Measurements from ENCODE around the gene F12.

DNA sequence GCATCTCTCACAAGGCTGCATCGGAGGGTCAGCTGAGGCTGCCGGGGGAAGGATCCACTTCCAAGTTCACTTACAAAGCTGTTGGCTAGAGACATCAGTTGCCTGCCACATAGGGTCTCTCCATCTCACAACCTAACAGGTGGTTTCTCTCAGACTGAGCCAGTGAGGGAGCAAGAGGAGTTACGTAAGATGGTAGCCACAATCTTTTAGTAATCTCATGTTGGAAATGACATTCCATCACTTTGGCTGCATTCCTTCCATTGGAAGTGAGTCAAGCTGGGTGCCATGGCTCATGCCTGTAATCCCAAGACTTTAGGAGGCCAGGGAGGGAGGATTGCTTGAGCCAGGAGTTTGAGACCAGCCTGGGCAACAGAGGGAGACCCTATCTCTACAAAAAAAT is 9.7 kb upstream of the F12 start:
- TF ChIP-seq, protein P1, sequence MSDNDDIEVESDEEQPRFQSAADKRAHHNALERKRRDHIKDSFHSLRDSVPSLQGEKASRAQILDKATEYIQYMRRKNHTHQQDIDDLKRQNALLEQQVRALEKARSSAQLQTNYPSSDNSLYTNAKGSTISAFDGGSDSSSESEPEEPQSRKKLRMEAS (IDR thresholded peaks at IDR 0.05; ENCODE audit: insufficient read depth, insufficient read length) = no peak
- TF ChIP-seq, protein P2, sequence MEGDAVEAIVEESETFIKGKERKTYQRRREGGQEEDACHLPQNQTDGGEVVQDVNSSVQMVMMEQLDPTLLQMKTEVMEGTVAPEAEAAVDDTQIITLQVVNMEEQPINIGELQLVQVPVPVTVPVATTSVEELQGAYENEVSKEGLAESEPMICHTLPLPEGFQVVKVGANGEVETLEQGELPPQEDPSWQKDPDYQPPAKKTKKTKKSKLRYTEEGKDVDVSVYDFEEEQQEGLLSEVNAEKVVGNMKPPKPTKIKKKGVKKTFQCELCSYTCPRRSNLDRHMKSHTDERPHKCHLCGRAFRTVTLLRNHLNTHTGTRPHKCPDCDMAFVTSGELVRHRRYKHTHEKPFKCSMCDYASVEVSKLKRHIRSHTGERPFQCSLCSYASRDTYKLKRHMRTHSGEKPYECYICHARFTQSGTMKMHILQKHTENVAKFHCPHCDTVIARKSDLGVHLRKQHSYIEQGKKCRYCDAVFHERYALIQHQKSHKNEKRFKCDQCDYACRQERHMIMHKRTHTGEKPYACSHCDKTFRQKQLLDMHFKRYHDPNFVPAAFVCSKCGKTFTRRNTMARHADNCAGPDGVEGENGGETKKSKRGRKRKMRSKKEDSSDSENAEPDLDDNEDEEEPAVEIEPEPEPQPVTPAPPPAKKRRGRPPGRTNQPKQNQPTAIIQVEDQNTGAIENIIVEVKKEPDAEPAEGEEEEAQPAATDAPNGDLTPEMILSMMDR (IDR thresholded peaks at IDR 0.05; ENCODE audit: extremely low read depth in 1 of 2, insufficient read depth in 1 of 2, low read depth in 1 of 2, low read length in 2 of 2) = no peak
